NCI-H128 (cell line): ENCODE data around the gene FAM43A.

Source experiments
- DNase-seq: peaks from one replicate; lab custom pipeline; 2025; ENCODE audit not compliant: unreplicated experiment; lab: John Stamatoyannopoulos, UW

FAM43A gene

GRCh38 chr3:194675081-194675640, 10.5 kb upstream of the FAM43A start:
- DNase-seq: no peak

- DNase-seq: no peak
Observed at GRCh38 chr3:194675680-194676079, 10.0 kb upstream of the FAM43A start.

DNA sequence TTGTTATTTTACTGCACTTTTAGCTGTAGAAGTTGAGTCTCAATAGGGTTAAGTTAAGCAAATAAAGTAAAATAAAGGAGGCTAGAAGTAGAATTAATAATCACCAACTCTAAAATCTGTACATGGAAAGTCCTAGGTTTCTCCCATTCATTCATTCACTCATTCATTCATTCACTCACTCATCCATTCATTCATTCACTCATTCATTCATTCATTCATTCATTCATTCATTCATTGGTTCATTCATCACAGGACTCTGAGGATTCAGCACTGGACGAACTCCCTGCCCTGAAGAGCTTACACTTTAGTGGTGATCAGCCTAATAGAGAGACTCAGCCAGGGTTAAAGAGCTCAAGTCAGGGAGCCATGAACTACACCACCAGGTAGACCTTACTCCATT, 9.2 kb upstream of the FAM43A start:
- DNase-seq: no peak

- no peak for DNase-seq
Observed at GRCh38 chr3:194680888-194681615, 4.6 kb upstream of the FAM43A start.

DNA sequence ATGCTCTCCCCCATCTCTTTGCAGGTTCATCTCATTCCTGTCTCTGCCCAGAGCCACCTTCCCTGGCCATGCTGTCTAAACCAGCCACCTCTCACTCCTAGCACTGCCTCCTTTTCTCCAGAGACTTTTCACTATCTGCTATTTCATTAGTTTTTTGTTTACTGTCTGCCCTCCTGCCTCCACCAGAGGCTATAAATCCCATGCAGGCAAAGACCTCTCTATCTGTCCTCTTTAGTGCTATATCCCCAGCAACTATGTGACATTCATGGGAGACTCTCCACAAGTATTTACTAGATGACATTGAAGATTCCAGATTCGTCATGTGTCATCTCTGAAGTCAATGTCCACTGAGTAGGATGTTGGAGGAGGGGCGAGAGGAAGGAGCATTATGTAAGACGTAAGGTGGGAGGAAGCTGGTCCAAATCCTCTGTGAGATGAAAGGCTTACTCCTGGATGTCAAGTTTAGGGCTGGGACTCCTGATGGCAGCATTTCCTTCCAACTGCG, 3.4 kb upstream of the FAM43A start:
- DNase-seq: no peak

- peak; percentile 40 for DNase-seq
Observed at GRCh38 chr3:194682694-194683310, 2.9 kb upstream of the FAM43A start.

DNA sequence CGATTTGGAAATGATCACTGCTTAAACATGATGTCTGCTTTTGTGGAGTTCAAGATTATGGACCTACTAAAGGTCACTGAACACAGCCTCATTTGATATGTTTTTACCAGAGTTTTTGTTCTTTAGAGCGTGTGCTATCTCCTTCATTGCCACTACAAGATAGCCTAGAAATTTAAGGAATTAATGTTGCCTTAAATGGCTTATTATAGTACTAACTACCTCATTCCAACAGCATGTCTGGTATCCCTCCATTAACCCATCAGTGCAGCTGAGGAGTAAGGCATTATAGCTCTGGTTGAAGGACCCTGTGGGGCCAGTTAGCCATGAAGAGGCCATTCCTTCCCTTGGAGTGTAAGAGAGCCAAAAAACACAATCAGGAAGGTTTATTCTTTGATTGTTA, 2.3 kb upstream of the FAM43A start:
- no peak for DNase-seq

GRCh38 chr3:194685065-194685717, 492 bp upstream of the FAM43A start:
- DNase-seq: no peak

- no peak for DNase-seq
Observed at GRCh38 chr3:194686414-194686815, 732 bp downstream of the FAM43A start.

- no peak for DNase-seq
Observed at GRCh38 chr3:194686816-194687637, 1.3 kb downstream of the FAM43A start.

DNA sequence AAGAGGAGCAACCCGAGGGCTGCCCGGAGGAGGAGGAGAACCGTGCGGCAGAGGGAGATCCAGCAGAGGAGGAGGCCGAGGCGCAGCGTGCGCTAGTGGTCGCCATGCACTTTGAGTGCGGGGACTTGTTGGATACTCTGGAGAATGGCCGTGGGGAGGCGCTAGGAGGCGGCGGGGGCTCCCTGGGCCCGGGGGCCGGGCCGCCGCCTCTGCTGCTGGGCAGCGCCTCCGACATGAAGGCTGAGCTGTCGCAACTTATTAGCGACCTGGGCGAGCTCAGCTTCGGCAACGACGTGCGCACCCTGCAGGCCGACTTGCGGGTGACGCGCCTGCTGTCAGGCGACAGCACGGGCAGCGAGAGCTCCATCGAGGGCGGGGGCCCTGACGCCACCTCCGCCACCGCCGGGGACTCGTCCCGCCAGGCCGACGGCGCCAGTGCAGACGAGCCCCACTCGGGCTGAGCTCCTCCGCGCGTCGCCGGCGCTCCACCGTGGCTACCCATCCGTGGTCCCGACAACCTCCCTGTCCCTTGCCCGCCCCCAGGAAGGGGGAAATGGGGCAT, 2.0 kb downstream of the FAM43A start:
- DNase-seq: no peak

- DNase-seq: no peak
Observed at GRCh38 chr3:194688200-194688740, 2.6 kb downstream of the FAM43A start.

- no peak for DNase-seq
Observed at GRCh38 chr3:194688946-194689345, 3.3 kb downstream of the FAM43A start.

DNA sequence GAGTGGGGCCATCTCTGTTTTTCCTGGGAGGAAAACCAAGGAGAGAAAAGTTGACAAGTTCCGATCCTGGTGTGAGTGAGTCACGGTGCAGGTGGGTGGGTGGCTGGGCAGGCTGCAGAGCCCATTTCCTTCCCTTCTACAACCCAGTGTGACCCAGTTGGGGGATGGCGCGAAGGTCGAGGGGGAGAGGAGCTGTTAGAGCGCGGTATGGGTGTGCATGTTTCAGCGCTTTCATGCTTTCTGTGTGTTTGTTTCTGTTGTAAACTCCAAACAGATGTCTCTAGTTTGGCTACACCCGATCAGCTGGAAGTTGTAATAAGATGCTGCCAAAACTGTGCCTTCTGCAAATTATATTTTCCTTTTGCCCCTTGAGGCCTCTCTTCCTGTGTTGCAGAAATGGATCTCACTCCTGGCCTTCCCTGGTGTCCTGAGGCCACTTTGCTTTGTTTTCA, 3.8 kb downstream of the FAM43A start:
- no peak for DNase-seq

GRCh38 chr3:194690501-194691372, 5.1 kb downstream of the FAM43A start:
- peak; percentile 47 for DNase-seq

DNA sequence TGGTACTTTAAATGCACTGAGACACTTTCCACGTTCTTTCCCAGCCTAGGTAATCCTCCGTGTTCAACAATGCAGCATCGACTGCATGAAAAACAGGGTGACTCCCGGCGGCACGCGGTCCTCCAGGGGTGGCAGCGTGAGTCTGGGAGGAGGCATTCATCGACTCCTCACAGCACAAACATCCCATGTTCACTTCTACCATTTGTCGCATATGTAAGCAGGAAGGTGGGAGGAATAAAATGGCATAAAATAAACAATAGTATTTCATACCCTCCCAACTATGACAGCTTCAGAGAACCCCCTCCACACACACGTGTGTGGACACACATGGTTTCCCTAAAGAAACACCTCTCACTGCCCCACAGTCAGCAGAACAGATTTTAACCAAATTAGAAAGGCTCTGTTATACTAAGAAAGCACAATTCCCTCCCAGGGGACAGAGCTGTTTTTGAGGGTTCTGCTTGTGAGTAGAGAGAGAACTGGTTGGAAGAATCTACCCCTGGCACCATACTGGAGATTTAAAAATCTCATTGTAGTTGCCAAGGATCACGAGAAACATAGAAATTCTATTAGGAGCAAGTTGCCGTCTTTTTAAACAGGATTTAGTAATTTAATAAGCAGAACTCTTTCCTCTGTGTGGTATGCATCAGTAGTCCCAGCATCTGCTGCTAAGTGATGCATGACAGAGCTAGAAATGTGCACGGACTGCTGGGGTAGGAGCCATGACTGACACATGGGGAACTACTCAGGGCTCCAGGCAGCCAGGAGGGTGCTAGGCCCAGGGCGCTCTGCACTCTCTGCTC, 6.0 kb downstream of the FAM43A start:
- DNase-seq: no peak

- DNase-seq: no peak
Observed at GRCh38 chr3:194696702-194697101, 11.0 kb downstream of the FAM43A start.

DNA sequence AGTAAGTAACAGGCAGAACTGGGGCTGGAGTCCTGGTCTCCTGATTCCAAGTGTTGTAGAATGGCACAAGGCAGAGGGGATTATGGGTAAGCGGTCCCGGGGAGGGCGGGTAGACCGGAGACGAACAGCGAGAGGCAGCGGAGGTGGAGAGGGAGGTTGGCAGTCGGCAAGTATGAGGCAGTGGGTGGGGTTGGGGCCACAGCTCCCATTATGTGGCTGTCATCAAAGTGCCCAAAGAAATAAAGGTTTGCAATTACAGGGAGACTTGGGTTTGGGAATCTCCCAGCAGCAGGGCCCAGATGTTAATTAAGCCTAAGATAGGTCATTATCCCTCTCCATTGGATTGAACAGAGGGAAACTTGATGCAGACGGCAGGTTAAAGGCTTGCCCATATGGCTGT, 16.9 kb downstream of the FAM43A start:
- no peak for DNase-seq
